Esophagus squamous epithelium (tissue), 5 donors: ENCODE data around the gene POM121L12. TPM values are rescaled to one million over a fixed set of nuclear protein-coding genes. Genes with fewer than 3 reads are reported as not detected.

ENCODE experiments used
- DNase-seq: peaks from one replicate; lab custom pipeline; 2025; lab: John Stamatoyannopoulos, UW
- H3K27ac ChIP-seq, 4 donors: fragments of 200-600 bp; sonication (generic); one replicate each; pipeline ENCODE4 v1.5.1; 2016 to 2019; ENCODE audit warnings: mild to moderate bottlenecking in 1 of 4
- H3K27me3 ChIP-seq, 4 donors: fragments of 200-600 bp; sonication (generic); 1 replicate in 3 of 4; 2 replicates in 1 of 4; pipeline versions ENCODE4 v1.5.1 to v1.6.0; 2017 to 2021; ENCODE audit warnings: antibody characterized with exemption in 1 of 4
- H3K36me3 ChIP-seq, 3 donors: fragments of 200-600 bp; sonication (generic); one replicate each; pipeline ENCODE4 v1.5.1; 2016 to 2019
- H3K4me1 ChIP-seq, 3 donors: fragments of 200-600 bp; sonication (generic); one replicate each; pipeline ENCODE4 v1.5.1; 2017 to 2019
- H3K4me3 ChIP-seq, 4 donors: fragments of 200-600 bp; sonication (generic); 1 replicate in 3 of 4; 2 replicates in 1 of 4; pipeline ENCODE4 v1.5.1; 2016 to 2019; ENCODE audit warnings: mild to moderate bottlenecking in 2 of 4, moderate library complexity in 1 of 4
- H3K9me3 ChIP-seq, 3 donors: fragments of 200-600 bp; sonication (generic); one replicate each; pipeline ENCODE4 v1.5.1; 2016 to 2019
- POLR2A ChIP-seq, 4 donors: fragments of 450-650 bp; IDR thresholded peaks; one replicate each; pipeline ENCODE4 v1.6.1; 2017; ENCODE audit warnings: antibody characterized with exemption in 4 of 4, mild to moderate bottlenecking in 4 of 4, moderate library complexity in 3 of 4
- WGBS, 2 donors: methylation state at CpG; one replicate each; pipeline ENCODE4 v1.1.5; 2018; 5-methylcytosine and 5-hydroxymethylcytosine counted together
- intact Hi-C: fragments of 100-400 bp; cut with DNase I; formaldehyde crosslinking; loops from one replicate; pipeline ENCODE4 v1.15.0; 2022
- total RNA-seq, 4 donors: library from RNA; depleted of rRNA; stranded (reverse); fragments of >200 nt; gene quantifications; one replicate each; pipeline ENCODE4 v1.1.0, GENCODE V29; 2016
- TF ChIP-seq, protein P1 (sequence below), 6 experiments: fragments of 450-650 bp in 4 of 6; fragments of 200-600 bp in 2 of 6; sonication (generic) in 2 of 6; IDR thresholded peaks; one replicate each; pipeline ENCODE4 v1.5.1; 2016 to 2019; ENCODE audit warnings: antibody characterized with exemption in 6 of 6, mild to moderate bottlenecking in 4 of 6, moderate library complexity in 4 of 6
- donor health status: DM: yes; HTN: yes; CAD: no.

POM121L12 gene
- total RNA-seq, 4 donors from 2014 or later, result not detected

DNA sequence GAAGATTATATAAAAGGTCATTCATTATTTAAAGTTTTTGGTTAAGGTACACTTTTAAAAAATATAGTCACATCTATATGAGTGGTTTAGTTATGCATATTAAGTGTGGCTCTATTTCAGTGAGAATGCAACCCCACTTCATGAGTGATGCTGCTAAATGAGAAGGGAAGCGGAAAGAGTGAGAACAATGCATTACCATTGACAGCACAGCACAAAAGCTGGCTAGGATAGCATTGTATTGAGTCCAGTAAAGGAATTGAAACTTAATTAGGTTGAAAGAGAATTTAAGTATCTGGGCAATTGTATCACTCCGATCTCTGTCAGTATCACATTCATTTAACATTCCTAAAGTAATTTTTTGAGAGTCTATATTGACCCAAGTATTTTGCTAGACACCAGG is 13.2 kb downstream of the POM121L12 start:
- DNase-seq, result no peak
- TF ChIP-seq, protein P1, sequence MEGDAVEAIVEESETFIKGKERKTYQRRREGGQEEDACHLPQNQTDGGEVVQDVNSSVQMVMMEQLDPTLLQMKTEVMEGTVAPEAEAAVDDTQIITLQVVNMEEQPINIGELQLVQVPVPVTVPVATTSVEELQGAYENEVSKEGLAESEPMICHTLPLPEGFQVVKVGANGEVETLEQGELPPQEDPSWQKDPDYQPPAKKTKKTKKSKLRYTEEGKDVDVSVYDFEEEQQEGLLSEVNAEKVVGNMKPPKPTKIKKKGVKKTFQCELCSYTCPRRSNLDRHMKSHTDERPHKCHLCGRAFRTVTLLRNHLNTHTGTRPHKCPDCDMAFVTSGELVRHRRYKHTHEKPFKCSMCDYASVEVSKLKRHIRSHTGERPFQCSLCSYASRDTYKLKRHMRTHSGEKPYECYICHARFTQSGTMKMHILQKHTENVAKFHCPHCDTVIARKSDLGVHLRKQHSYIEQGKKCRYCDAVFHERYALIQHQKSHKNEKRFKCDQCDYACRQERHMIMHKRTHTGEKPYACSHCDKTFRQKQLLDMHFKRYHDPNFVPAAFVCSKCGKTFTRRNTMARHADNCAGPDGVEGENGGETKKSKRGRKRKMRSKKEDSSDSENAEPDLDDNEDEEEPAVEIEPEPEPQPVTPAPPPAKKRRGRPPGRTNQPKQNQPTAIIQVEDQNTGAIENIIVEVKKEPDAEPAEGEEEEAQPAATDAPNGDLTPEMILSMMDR (IDR thresholded peaks at IDR 0.05), result no peak
- TF ChIP-seq POLR2A (IDR thresholded peaks at IDR 0.05), result no peak
- Histone ChIP-seq H3K36me3 (no peaks in the 10 kb centered on the region), H3K27ac (no peak overlapping the region), H3K9me3 (no peaks in the 10 kb centered on the region), H3K4me1 (no peaks in the 10 kb centered on the region), H3K4me3 (no peak overlapping the region), H3K27me3 (no peaks in the 10 kb centered on the region)
- intact Hi-C loops, result no loop called here
- 58 to 88% methylated on average over 2 of the region's 2 CpGs for WGBS, 2 donors

DNA sequence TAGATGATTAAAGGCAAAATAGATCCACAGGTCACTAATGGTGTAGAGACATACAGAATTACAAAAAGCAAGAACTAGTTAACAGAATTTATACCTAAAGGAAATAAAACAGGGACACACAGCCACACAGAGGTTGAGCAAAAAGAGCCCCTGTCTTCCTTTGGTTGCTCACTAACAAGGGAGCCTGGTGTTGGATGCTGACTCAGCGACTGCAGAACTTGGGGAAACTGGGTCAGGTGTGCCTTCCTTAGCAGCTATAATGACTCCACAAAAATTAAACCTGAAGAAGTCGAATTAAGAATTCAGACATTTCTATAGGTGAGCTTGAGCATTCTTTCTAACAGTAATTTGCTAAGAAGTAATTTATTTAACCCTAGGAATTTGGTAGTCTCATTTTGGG is 15.0 kb downstream of the POM121L12 start:
- 54 to 60% methylated on average over 2 of the region's 2 CpGs for WGBS, 2 donors
- Histone ChIP-seq H3K36me3 (no peaks in the 10 kb centered on the region), H3K4me3 (no peak overlapping the region), H3K27me3 (no peaks in the 10 kb centered on the region), H3K27ac (no peak overlapping the region), H3K4me1 (no peaks in the 10 kb centered on the region), H3K9me3 (no peaks in the 10 kb centered on the region)
- intact Hi-C loops, result no loop called here
- no peak for DNase-seq
- TF ChIP-seq POLR2A (IDR thresholded peaks at IDR 0.05), result no peak
- TF ChIP-seq, protein P1 (IDR thresholded peaks at IDR 0.05), result no peak

DNA sequence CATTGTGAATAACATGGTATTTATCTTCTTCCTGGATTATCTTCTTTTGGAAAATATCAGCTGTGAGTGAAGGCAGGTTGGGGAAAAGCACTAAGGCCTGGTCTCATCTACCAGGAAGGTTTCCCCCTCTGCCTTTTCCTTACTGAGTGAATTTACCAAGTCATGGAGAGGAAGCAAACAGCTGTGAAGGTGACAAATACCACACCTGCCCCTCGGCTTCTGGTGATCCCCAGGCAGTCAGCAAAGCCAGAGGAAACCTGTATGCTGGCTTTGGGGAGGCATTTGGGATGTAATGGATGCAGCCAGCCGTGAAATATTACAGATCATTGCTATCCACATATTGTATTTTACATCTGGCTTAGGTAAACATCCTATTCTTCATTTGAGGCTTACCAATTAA is 24.2 kb downstream of the POM121L12 start:
- no peak overlapping the region for H3K4me3 ChIP-seq
- intact Hi-C loops, result no loop called here
- no peaks in the 10 kb centered on the region for H3K36me3 ChIP-seq
- H3K9me3 ChIP-seq, result no peaks in the 10 kb centered on the region
- no peaks in the 10 kb centered on the region for H3K4me1 ChIP-seq
- no peak overlapping the region for H3K27ac ChIP-seq
- TF ChIP-seq, protein P1 (IDR thresholded peaks at IDR 0.05), result no peak
- no peak for TF ChIP-seq POLR2A (IDR thresholded peaks at IDR 0.05)
- WGBS, 2 donors, result 4 to 32% methylated on average over 2 of the region's 2 CpGs
- DNase-seq, result no peak
- no peaks in the 10 kb centered on the region for H3K27me3 ChIP-seq

DNA sequence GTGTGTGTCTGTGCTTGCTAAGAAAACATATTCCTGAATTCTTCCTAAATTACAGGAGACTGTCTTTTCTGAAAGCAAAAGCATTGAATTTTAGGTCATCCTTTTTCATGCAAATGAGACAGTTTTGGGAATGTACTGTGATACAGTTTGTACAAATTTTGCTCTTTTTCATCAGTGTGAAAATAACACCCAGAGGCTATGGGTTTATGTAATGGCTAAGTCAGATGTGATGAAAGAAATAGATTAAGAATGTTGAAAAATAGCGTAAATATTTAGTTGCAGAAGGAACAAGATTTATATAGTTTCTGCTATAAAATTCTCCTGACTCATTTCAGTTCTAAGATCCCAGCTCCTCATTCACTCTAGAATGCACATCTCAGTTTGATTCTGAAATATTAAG is 24.6 kb downstream of the POM121L12 start:
- Histone ChIP-seq H3K9me3 (no peaks in the 10 kb centered on the region), H3K27me3 (no peaks in the 10 kb centered on the region), H3K4me3 (no peak overlapping the region), H3K27ac (no peak overlapping the region), H3K36me3 (no peaks in the 10 kb centered on the region), H3K4me1 (no peaks in the 10 kb centered on the region)
- TF ChIP-seq, protein P1 (IDR thresholded peaks at IDR 0.05), result no peak
- TF ChIP-seq POLR2A (IDR thresholded peaks at IDR 0.05), result no peak
- DNase-seq, result no peak
- WGBS, 2 donors, result 74 to 90% methylated on average over 1 of the region's 1 CpG
- intact Hi-C loops, result no loop called here

DNA sequence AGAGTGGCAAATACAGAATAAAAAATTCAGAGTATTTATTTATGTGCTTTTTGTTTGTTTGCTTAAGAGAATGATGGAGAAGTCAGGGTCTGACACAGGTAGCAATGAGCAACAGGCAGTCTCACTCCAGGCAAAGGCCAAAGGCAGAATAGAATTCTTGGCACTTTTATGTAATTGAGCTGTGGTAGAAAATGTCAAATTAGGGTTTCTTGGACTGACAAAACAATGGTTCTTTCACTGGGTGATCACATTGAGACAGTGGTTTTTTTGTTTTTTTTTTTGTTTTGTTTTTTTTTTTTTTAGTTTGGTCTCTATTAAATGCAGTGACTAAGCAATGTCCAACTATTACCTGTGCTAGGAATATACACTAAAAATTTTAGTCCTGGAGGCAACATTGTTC is 27.4 kb downstream of the POM121L12 start:
- H3K27me3 ChIP-seq, result no peaks in the 10 kb centered on the region
- H3K36me3 ChIP-seq, result no peaks in the 10 kb centered on the region
- intact Hi-C loops, result no loop called here
- no peak for DNase-seq
- no peaks in the 10 kb centered on the region for H3K9me3 ChIP-seq
- no peak overlapping the region for H3K4me3 ChIP-seq
- H3K4me1 ChIP-seq, result no peaks in the 10 kb centered on the region
- TF ChIP-seq, protein P1 (IDR thresholded peaks at IDR 0.05), result no peak
- no peak for TF ChIP-seq POLR2A (IDR thresholded peaks at IDR 0.05)
- no peak overlapping the region for H3K27ac ChIP-seq
